Gastroesophageal sphincter (tissue), 4 donors: Measurements from ENCODE around the gene GRK1. TPM values are rescaled to one million over a fixed set of nuclear protein-coding genes. Genes with fewer than 3 reads are reported as not detected.

Source experiments
- ATAC-seq: fragments of 150-250 bp; one replicate; pipeline ENCODE4 v1.9.1; 2016; ENCODE audit warnings: mild to moderate bottlenecking, moderate library complexity
- H3K27ac ChIP-seq, 4 donors: fragments of 200-600 bp; sonication (generic) in 3 of 4; 1 replicate in 3 of 4; 2 replicates in 1 of 4; pipeline ENCODE4 v1.5.1; 2016 to 2019
- H3K27me3 ChIP-seq: fragments of 200-600 bp; sonication (generic); one replicate; pipeline ENCODE4 v1.5.1; 2019
- H3K36me3 ChIP-seq, 2 donors: fragments of 200-600 bp; sonication (generic); one replicate each; pipeline ENCODE4 v1.5.1; 2019; ENCODE audit warnings: control low read depth in 1 of 2
- H3K4me1 ChIP-seq, 3 donors: fragments of 200-600 bp; sonication (generic); 1 replicate in 2 of 3; 2 replicates in 1 of 3; pipeline ENCODE4 v1.5.1; 2016 to 2019; ENCODE audit warnings: control low read depth in 2 of 3
- H3K4me3 ChIP-seq, 2 donors: fragments of 200-600 bp; sonication (generic); one replicate each; pipeline ENCODE4 v1.5.1; 2019; ENCODE audit warnings: mild to moderate bottlenecking in 1 of 2, moderate library complexity in 1 of 2
- H3K9me3 ChIP-seq, 3 donors: fragments of 200-600 bp; sonication (generic); one replicate each; pipeline ENCODE4 v1.5.1; 2017 to 2019; ENCODE audit warnings: control low read depth in 2 of 3
- EP300 ChIP-seq: sonication (generic); formaldehyde crosslinking; IDR thresholded peaks from one replicate; pipeline ENCODE4 v1.6.1; 2017; ENCODE audit warnings: antibody characterized with exemption, mild to moderate bottlenecking
- POLR2A ChIP-seq, 2 donors: fragments of 450-650 bp; IDR thresholded peaks; one replicate each; pipeline ENCODE4 v1.6.1; 2017; ENCODE audit warnings: antibody characterized with exemption in 2 of 2, mild to moderate bottlenecking in 2 of 2, moderate library complexity in 1 of 2
- POLR2AphosphoS5 ChIP-seq: sonication (generic); formaldehyde crosslinking; IDR thresholded peaks from one replicate; pipeline ENCODE4 v1.6.1; 2017; ENCODE audit warnings: antibody characterized with exemption
- WGBS, 2 donors: methylation state at CpG; one replicate each; pipeline ENCODE4 v1.1.5; 2018; ENCODE audit warnings: low coverage in 1 of 2; 5-methylcytosine and 5-hydroxymethylcytosine counted together
- total RNA-seq, 4 donors: library from RNA; depleted of rRNA; stranded (reverse); fragments of >200 nt; gene quantifications; one replicate each; pipeline ENCODE4 v1.1.0, GENCODE V29; 2016
- TF ChIP-seq, protein P1 (sequence below), 4 experiments: fragments of 200-600 bp in 2 of 4; fragments of 450-650 bp in 2 of 4; sonication (generic) in 1 of 4; IDR thresholded peaks; one replicate each; pipeline ENCODE4 v1.5.1; 2017 to 2019; ENCODE audit warnings: antibody characterized with exemption in 4 of 4, mild to moderate bottlenecking in 2 of 4, moderate library complexity in 2 of 4

Gene GRK1
- total RNA-seq, 4 donors from 2014 or later: 0.15 TPM; not detected in 3

DNA sequence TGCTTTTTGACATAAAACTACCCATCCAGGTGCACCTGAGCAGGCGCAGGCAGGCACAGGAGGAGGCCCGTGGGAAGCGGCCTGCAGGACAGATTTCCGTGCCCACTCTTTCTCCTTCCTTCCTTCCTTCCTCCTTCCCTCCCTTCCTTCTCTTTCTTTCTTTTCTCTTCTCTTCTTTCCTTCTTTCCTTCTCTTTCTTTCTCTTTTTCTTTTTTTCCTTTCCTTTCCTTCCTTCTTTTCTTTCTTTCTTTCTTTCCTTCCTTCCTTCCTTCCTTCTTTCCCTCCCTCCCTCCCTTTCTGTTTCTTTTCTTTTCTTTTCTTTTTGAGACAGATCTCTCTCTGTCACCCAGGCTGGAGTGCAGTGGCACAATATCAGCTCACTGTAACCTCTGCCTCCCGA lies 70.8 kb downstream of the GRK1 start:
- Histone ChIP-seq H3K4me3 (no peak overlapping the region), H3K27me3 (peaks cover 22% of the 10 kb centered on the region), H3K9me3 (no peaks in the 10 kb centered on the region), H3K4me1 (peaks cover 0 to 9% (median 0%) of the 10 kb centered on the region in 3 donors), H3K36me3 (no peaks in the 10 kb centered on the region), H3K27ac (no peak overlapping the region)
- no peak for TF ChIP-seq POLR2A (IDR thresholded peaks at IDR 0.05)
- TF ChIP-seq EP300: no peak
- TF ChIP-seq, protein P1, sequence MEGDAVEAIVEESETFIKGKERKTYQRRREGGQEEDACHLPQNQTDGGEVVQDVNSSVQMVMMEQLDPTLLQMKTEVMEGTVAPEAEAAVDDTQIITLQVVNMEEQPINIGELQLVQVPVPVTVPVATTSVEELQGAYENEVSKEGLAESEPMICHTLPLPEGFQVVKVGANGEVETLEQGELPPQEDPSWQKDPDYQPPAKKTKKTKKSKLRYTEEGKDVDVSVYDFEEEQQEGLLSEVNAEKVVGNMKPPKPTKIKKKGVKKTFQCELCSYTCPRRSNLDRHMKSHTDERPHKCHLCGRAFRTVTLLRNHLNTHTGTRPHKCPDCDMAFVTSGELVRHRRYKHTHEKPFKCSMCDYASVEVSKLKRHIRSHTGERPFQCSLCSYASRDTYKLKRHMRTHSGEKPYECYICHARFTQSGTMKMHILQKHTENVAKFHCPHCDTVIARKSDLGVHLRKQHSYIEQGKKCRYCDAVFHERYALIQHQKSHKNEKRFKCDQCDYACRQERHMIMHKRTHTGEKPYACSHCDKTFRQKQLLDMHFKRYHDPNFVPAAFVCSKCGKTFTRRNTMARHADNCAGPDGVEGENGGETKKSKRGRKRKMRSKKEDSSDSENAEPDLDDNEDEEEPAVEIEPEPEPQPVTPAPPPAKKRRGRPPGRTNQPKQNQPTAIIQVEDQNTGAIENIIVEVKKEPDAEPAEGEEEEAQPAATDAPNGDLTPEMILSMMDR (IDR thresholded peaks at IDR 0.05): no peak
- TF ChIP-seq POLR2AphosphoS5: no peak
- no peak for ATAC-seq
- 80 to 83% methylated on average over 1 to 5 of the region's 5 CpGs for WGBS, 2 donors

DNA sequence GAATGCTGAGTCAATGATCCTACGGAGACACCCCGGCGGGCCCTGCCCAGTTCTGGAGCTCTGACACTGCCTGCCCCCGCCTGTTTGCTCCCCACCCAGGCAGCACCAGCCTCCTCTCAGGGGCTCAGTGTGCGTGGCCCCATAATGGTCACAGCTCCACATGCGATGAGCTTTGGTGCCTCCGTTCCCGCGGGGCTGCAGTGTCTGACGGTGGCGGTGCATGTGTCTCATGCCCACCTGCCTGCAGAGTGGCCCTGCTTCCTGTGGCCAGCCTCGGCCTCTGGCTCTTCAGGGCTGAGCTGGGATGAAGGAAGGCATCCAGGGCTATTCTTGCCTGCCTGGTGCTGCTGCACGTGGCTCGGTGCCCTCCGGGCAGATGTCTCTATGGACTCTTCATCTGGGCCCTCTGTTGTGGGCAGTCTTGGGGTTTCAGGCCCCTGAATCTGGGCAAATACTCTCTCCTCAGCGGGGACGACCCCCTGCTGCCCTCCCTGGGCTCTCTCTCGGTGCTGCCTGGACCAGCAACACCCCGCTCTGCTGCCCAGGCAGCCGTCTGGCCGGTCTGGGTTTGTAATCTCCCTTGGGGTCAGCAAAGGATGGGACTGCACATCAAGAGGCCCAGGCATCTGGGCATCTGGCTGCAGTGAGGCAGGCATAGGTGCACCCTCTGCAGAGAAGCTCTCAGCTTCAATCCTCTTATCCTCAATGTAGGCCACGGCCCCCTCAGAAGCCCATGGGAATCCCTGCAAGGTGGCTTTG lies 72.7 kb downstream of the GRK1 start:
- H3K27ac ChIP-seq: no peak overlapping the region
- H3K36me3 ChIP-seq: no peaks in the 10 kb centered on the region
- WGBS, 2 donors: 84 to 91% methylated on average over 6 to 12 of the region's 22 CpGs
- peaks cover 0 to 9% (median 0%) of the 10 kb centered on the region in 3 donors for H3K4me1 ChIP-seq
- H3K9me3 ChIP-seq: no peaks in the 10 kb centered on the region
- H3K27me3 ChIP-seq: peaks cover 26% of the 10 kb centered on the region
- TF ChIP-seq, protein P1 (IDR thresholded peaks at IDR 0.05): no peak
- ATAC-seq: no peak
- no peak overlapping the region for H3K4me3 ChIP-seq

DNA sequence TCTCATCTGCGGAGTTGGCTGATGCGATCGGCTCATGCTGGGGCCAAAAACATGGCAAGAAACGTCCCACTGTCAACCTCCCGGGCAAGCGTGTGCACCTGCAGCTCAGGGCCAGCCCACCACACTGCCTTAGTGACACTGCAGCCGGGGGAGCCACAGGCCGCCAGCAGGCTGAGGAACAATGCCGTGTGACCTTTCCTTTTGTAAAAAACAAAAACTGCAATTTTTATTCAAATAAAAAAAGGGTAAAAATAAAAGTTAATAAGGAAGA lies 73.2 kb downstream of the GRK1 start:
- no peak overlapping the region for H3K4me3 ChIP-seq
- H3K27ac ChIP-seq: no peak overlapping the region
- TF ChIP-seq EP300 (no peak), POLR2A (IDR thresholded peaks at IDR 0.05) (no peak), POLR2AphosphoS5 (no peak)
- TF ChIP-seq, protein P1 (IDR thresholded peaks at IDR 0.05): no peak
- no peak for ATAC-seq
- no peaks in the 10 kb centered on the region for H3K36me3 ChIP-seq
- 84% methylated on average over 9 of the region's 9 CpGs; no CpG with 5 or more reads in 1 of the 2 donors for WGBS, 2 donors
- H3K27me3 ChIP-seq: peaks cover 26% of the 10 kb centered on the region
- H3K9me3 ChIP-seq: no peaks in the 10 kb centered on the region
- peaks cover 0 to 9% (median 0%) of the 10 kb centered on the region in 3 donors for H3K4me1 ChIP-seq

DNA sequence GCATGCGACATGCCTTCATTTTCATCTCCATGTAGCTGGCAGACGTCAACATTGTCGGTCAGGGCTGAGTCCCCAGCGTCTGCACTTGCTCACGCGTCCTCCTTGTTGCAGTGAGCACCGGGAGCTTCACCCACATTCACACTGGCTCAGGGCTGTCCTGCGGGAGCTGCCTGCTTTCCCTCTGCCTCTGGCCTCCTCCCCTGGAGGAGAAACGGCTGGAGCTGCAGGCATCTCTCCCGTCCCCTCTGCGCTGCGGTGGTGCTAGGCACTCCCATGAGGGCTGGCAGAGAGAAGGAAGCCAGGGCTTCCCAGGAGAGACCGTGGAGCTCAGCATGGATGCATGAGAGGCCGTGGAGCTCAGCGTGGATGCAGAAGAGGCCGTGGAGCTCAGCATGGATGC lies 73.6 kb downstream of the GRK1 start:
- H3K9me3 ChIP-seq: no peaks in the 10 kb centered on the region
- ATAC-seq: no peak
- H3K4me3 ChIP-seq: no peak overlapping the region
- H3K36me3 ChIP-seq: no peaks in the 10 kb centered on the region
- H3K27me3 ChIP-seq: peaks cover 26% of the 10 kb centered on the region
- TF ChIP-seq POLR2A (IDR thresholded peaks at IDR 0.05): no peak
- TF ChIP-seq, protein P1 (IDR thresholded peaks at IDR 0.05): no peak
- WGBS, 2 donors: 84% methylated on average over 8 of the region's 16 CpGs; no CpG with 5 or more reads in 1 of the 2 donors
- peaks cover 0 to 9% (median 0%) of the 10 kb centered on the region in 3 donors for H3K4me1 ChIP-seq
- no peak overlapping the region for H3K27ac ChIP-seq

DNA sequence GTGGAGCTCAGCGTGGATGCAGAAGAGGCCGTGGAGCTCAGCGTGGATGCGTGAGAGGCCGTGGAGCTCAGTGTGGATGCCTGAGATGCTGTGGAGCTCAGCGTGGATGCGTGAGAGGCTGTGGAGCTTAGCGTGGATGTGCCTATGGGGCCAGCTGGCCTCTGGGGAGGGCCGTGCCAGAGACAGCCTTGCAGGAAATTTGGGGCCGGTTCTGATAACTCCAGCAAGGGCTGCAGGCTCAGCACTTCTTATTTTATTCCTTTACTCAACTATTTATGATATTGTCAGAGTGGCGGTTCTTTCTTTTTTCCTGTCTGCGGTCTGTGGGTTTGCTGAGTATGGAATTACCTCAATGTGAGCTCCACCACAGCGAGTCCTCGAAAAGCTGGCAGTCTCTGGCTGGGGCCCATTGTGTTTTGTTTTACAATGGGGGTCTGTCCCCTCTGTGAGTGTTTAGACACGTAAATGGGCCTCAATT lies 74.2 kb downstream of the GRK1 start:
- ATAC-seq: no peak
- no peaks in the 10 kb centered on the region for H3K9me3 ChIP-seq
- no peak overlapping the region for H3K27ac ChIP-seq
- H3K36me3 ChIP-seq: no peaks in the 10 kb centered on the region
- WGBS, 2 donors: 68 to 85% methylated on average over 13 to 15 of the region's 15 CpGs
- peaks cover 0 to 9% (median 0%) of the 10 kb centered on the region in 3 donors for H3K4me1 ChIP-seq
- H3K4me3 ChIP-seq: no peak overlapping the region
- H3K27me3 ChIP-seq: peaks cover 26% of the 10 kb centered on the region
- TF ChIP-seq, protein P1 (IDR thresholded peaks at IDR 0.05): no peak
